Measurements from ENCODE around the gene TAF1D.
"Not testable (repeated sequence)": the region's sequence is repeated elsewhere in the genome, so short reads cannot be mapped to it uniquely, and the experiment has no call there.

Gene TAF1D

GRCh38 chr11:93747122-93747521 is 5.8 kb upstream of the TAF1D start:
- DNase-seq (ENCODE audit: low read depth): no peak

GRCh38 chr11:93746101-93746500 is 4.8 kb upstream of the TAF1D start:
- no peak for DNase-seq (ENCODE audit: low read depth)

GRCh38 chr11:93745005-93745755 is 3.9 kb upstream of the TAF1D start:
- DNase-seq (ENCODE audit: low read depth): not testable (repeated sequence)

DNA sequence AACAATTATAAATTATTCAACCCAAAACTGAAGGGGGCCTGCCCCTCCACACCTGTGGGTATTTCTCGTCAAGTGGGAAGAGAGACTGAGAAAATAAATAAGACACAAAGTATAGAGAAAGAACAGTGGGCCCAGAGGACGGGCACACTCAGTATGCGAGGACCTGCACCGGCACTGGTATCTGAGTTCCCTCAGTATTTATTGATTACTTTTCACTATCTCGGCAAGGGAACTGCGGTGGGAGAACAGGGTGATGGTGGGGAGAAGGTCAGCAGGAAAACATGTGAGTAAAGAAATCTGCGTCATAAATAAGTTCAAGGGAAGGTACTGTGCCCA is 3.3 kb upstream of the TAF1D start:
- no peak for DNase-seq (ENCODE audit: low read depth)

DNA sequence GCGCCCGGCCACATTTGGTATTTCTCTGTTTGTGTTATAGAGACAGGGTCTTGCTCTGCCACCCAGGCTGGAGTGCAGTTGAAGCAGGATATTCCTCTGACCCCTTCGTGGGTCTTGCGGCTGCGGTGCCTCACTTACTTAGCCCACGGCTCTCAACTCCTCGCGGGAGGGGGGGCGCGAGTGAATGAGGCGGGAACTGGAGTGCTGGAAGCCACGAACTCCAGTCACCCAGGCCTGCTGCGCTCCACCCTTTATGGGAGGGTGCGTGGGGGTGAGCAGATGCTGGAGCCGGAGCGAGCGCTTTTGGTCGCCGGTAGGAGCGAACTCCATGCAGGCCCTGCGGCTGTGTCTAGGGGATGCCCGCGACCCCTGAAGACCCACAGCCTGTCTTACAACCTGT is 2.0 kb upstream of the TAF1D start:
- DNase-seq (ENCODE audit: low read depth): no peak

GRCh38 chr11:93741882-93742226 is 559 bp upstream of the TAF1D start:
- no peak for DNase-seq (ENCODE audit: low read depth)

DNA sequence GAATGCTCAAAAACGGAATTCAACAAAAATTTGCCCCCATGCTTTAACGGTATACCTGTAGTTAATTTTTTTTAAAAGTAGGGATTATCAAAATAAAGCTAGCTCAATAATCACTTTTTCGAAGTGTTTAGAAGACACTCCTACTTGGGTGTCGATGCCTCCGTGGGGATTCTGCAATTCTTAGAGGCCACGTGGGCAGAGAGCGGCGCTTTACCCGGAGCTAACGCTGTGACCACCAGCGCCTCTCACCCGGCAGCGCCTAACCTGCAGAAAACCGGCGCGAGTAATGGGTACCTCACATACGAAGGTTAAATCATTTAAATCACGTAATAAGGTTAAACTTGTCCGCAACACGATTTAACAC is 583 bp downstream of the TAF1D start:
- peak; percentile 40 for DNase-seq (ENCODE audit: low read depth)

- DNase-seq (ENCODE audit: low read depth): peak; percentile 7
Observed at GRCh38 chr11:93740031-93740729, 1.1 kb downstream of the TAF1D start.

GRCh38 chr11:93738647-93739081 is 2.6 kb downstream of the TAF1D start:
- DNase-seq (ENCODE audit: low read depth): no peak

GRCh38 chr11:93737904-93738612 is 3.2 kb downstream of the TAF1D start:
- DNase-seq (ENCODE audit: low read depth): no peak

GRCh38 chr11:93736129-93736528 is 5.2 kb downstream of the TAF1D start:
- no peak for DNase-seq (ENCODE audit: low read depth)

DNA sequence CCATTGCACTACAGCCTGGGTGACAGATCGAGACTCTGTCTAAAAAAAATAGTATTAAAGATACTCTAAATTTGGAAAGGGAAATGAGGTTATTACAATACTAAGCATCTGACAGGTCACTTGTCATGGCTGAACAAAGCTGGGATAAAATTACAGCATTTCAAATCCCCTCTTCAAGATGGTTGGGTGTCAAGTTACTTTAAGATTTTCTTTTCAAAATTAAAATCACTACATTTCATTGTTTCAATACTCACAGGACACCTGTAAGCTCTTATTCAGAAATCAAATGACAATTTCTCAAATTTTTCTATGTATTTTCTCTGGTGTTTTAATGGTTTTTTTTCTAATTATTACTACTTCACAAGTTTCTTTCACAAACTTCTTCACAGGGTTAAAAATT is 5.7 kb downstream of the TAF1D start:
- DNase-seq (ENCODE audit: low read depth): no peak

GRCh38 chr11:93734427-93735222 is 6.7 kb downstream of the TAF1D start:
- no peak for DNase-seq (ENCODE audit: low read depth)

DNA sequence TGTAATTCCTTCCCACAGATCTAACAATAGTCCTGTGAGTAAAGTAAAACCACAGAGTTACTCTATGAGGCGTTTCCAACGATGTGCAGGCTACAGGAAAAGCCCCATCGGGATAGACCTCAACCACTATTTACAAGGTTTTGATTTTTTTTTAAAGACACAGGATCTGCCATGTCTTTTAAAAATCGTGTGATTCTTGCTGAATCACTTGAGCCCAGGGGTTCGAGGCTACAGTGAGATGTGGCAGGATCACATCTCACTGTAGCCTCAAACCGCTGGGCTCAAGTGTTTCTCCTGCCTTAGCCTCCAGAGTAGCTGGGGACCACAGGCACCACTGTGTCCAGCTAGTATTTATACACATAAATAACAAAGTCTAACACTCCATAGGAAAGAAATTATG is 7.8 kb downstream of the TAF1D start:
- no peak for DNase-seq (ENCODE audit: low read depth)

GRCh38 chr11:93732237-93732892 is 8.9 kb downstream of the TAF1D start:
- DNase-seq (ENCODE audit: low read depth): no peak

DNA sequence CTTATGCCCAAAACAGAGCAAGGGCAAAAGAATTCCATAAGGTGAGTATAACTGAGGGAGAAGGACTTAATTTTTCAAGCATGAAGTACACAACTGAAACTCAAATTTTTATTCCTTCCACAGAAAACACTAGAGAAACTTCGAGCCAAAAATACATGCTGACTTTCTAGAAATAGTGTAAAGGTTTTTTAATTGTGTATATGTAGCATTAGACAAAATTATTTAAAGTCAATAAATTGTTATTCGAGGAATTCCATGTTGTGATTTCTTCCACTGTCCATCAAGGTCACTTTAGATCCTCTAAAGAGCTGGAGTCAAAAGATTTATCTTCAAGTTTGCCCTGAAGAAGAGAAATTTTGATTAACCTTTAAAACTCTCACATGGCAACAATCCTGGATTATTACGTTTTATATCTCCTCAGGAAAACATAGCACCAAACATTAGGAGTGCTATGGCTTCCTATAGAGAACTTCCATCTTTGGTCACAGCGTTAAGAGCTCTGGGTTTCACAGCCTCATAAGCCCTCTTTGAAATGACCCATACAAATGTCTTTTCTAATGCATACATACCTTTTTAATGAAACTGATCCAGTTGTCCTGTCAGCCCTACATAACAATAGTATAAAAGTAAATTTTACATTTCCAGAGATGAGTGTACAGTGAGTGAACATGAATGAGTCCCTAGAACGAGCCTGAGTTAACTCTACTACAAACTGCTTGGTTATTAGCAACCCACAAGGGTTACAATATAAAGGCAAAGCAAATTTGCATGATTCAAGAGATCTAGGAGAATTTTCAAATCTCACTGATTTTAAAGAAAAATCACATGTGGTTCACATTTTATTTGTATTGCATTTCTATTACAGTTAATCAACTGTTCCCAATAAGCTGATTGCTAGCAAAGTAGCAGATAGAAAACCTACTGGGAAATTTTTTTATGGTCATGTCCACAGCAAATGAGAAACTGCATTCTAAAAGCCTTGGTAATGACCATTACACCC is 10.9 kb downstream of the TAF1D start:
- no peak for DNase-seq (ENCODE audit: low read depth)

- DNase-seq (ENCODE audit: low read depth): no peak
Observed at GRCh38 chr11:93729129-93729616, 12.1 kb downstream of the TAF1D start.

GRCh38 chr11:93728792-93729128 is 12.5 kb downstream of the TAF1D start:
- no peak for DNase-seq (ENCODE audit: low read depth)

- DNase-seq (ENCODE audit: low read depth): no peak
Observed at GRCh38 chr11:93727985-93728791, 13.1 kb downstream of the TAF1D start.

DNA sequence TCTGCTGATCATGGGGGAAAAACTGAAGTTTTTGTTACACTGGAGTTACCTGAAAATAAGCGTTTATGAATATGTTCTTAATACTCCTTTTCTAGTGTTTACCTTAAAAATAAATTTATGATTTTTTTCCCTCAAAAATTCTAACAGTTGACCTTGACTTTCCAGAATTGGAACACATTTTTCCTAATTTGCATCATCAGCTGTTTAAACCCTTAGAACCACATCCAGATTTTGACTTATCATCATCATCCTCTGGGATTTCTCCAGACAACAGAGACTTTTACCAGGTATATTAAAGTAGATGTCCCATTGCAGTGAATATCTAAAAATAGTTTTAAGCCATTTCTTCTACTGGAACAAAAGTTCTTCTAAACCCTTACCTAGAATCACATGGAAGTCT is 17.2 kb downstream of the TAF1D start:
- DNase-seq (ENCODE audit: low read depth): no peak

Measured in stimulated activated CD8-positive, alpha-beta memory T cell treated with anti-CD3 and anti-CD28 coated beads, Interleukin-12 subunit alpha, Interleukin-12 subunit beta, amount 100 ng/mL, for 4 hours (primary cell).